Endometrial microvascular endothelial cells (primary cell): Measurements from ENCODE around the gene GRIK3. TPM values are rescaled to one million over a fixed set of nuclear protein-coding genes. Genes with fewer than 3 reads are reported as not detected.
"Not testable (repeated sequence)": the region's sequence is repeated elsewhere in the genome, so short reads cannot be mapped to it uniquely, and the experiment has no call there.

ENCODE experiments used
- in situ Hi-C: cut with HindIII; loops from 2 replicates; pipeline ENCODE4 v1.10.0; 2017; ENCODE audit warnings: low sequenced_read_pairs, low pct_unique_long_range_greater_than_20kb; ENCODE audit errors: inconsistent ontology term
- total RNA-seq: library from RNA; depleted of rRNA; stranded (reverse); fragments of >200 nt; gene quantifications from one replicate; pipeline ENCODE4 v1.2.3, GENCODE V29; 2015; ENCODE audit errors: inconsistent ontology term

The GRIK3 gene
- total RNA-seq, 1 donor from 2014 or later: not detected

DNA sequence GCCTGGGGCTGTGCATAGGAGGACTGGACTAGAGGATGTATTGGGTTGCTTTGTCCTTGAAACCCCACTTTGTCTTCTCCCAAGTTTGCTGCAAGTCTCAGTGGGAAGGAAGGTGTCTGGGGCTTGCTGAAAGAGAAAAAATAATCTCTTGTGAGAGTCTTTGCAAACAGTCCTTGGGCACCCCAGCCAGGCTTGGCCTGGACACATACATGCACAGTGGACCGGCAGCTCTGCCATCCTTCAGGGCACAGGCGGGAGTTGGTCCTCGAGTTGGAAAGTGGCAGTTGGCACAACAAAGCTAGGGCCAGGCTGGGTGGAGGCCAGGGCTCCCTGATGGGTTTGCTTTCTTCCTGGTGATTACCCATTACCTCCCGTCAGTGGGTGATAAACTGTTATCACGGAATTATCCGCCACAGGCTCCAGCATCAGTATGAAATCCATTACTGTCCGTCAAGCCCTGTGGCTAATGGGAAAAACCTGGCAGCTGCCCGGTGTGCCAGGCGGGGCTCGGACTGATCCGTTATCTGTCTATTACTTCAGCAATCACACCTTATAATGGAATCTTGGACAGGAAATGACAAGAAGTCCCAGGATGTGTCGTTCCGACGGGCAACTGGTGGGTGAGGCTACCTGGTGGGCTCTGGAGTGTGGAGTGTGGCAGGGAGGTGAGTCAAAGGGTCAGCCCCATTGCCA, 265.7 kb downstream of the GRIK3 start:
- in situ Hi-C loops: no loop called here

DNA sequence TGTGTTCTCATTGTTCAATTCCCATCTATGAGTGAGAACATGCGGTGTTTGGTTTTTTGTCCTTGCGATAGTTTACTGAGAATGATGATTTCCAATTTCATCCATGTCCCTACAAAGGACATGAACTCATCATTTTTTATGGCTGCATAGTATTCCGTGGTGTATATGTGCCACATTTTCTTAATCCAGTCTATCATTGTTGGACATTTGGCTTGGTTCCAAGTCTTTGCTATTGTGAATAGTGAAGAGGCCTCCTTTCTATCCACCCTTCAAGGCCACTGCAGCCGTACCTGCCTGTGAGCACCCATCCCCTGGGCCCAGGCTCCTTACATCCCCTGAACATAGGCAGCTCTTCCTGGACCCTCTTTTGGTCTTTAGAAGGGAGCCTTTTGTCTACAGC, 266.9 kb downstream of the GRIK3 start:
- in situ Hi-C loops: not testable (repeated sequence)

DNA sequence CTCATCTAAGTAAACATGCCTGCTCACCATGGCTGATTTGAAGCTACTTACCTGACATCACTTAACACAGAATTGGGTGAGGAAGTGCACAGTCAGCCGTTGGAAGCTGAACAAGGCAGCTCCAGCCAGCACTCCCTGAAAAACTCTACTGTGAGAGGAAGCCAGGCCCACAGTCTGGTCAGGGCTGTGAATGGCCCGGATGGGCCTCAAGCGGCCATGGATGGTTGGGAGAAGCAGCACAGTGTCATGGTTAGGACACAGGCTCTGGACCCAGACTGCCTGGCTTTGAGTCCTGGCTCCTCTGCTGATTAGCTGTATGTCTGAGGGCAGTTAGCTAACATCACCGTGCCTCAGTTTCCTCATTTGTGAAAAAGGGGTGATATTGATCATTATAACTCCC, 267.8 kb downstream of the GRIK3 start:
- in situ Hi-C loops: no loop called here

DNA sequence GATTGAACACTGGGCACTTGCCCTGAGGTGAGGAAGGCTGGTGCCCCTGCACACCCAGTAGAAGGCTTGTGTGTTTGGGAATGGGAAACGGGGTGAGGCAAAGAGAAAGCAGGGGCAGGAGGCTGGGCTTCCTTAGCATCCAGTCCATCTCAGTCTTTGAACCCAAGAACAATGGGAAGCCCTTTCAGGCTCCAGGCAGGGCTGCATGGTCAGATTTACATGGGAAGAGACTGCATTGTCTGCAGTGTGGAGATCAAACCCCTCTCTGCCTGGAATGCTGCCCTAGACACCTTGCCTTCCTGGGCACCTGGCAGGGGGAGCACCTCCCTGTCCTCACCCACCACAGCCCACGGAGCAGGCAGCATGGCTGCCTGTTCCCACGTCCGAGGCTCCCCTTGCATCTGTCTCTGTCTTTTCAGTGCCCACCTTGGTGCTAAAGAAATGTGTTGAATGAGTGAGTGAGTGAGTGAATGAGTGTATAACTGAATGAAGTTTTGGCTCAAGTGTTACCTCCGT, 268.5 kb downstream of the GRIK3 start:
- in situ Hi-C loops: no loop called here

DNA sequence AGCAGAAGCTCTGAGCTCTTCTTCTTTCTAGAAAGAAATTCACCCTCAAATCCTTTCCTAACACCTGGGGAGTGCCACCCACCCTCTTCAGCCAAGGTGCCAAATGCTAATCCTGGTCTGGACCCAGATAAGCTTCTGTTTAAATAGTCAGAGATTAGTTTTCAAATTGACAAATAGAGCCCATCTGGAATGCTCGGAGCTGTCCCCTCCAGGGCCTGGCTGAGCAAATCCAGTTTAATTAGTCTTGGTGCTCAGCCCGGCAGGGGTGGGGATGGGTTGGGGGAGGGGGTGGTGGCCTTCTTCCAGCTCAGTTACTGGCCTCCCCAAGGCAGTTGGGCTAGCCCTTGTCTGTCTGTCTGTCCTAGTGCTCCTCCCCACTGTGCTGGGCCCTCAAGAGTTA, 269.5 kb downstream of the GRIK3 start:
- in situ Hi-C loops: no loop called here

DNA sequence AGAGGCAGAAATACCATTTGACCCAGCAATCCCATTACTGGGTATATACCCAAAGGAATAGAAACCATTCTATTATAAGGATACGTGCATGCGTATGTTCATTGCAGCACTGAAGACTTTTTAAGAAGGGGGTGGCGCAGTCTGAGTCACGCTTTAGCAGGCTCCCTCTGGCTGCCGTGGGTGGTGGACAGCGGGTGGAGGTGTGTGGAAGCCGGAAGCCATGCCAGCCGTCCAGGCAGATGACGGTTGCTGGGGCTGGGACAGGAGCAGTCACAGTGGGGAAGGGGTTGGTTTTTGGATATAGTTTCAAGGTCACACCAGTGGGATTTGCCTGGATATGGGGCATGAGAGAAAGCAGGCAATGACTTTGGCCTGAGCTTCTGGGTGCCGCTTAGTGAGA, 270.5 kb downstream of the GRIK3 start:
- in situ Hi-C loops: no loop called here

DNA sequence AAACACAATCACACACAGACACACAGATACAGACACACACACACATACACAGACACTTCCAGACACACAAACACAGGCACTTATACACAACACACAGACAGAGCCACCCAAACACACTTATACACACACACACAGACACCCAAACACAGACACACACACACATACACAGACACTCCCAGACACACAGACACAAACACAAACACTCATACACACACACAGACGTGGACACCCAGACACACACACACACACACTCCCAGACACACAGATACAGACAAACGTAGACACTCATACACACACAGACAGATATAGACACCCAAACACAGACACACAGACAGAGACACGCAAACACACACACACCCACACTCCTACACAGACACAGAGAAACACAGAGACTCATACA, 272.1 kb downstream of the GRIK3 start:
- in situ Hi-C loops: no loop called here

DNA sequence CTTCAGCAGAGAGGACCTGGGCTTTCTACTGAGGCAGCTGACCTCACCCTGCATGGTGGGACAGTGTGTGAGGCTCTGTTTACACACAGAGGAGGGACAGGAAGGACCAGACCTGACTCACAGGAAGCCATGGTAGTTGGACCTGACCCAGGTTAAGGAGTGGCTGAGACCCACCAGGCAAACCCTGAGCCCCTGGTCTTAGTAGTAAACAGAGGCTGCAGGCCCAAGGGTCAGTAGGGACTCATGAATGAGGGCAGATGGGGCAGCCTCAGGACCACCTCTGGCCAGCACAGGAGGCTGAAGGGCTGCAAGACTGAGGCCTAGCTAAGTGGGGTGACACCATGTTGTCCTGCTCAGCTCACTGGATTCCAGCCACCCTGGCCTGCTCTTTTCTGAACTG, 273.2 kb downstream of the GRIK3 start:
- in situ Hi-C loops: no loop called here

DNA sequence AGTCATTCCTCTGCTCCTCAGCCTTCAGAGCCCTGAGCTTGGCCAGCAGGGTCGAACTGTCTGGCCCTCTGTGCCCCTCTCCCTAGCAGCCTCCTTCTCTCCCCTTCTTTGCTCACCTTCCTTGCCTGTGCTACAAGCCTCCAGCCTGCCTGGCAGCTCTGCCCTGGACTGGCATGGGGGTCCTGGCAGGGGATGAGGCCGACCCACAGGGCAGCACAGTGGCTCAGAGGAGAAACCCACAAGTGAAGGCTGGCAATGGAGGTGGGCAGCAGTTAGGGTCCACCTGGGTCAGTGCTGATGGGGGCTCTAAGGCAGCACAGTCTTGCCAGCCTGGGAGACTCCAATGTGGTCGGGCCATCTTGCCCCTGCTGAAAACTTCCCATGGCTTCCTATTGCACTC, 274.2 kb downstream of the GRIK3 start:
- in situ Hi-C loops: no loop called here

DNA sequence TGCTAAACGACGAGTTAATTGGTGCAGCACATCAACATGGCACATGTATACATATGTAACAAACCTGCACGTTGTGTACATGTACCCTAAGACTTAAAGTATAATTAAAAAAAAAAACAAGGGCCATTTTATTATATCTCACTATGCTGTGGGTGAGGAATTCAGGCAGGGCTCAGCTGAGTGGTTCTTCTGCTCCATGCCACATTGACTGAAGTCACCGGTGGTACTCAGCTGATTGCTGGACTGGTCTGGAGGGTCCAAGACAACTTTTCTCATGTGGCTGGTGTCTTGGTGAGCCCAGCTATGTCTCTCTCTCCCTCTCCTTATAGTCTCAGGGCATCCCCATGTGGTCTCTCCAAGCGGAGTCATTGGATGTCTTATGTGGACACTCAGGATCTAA, 275.0 kb downstream of the GRIK3 start:
- in situ Hi-C loops: no loop called here

DNA sequence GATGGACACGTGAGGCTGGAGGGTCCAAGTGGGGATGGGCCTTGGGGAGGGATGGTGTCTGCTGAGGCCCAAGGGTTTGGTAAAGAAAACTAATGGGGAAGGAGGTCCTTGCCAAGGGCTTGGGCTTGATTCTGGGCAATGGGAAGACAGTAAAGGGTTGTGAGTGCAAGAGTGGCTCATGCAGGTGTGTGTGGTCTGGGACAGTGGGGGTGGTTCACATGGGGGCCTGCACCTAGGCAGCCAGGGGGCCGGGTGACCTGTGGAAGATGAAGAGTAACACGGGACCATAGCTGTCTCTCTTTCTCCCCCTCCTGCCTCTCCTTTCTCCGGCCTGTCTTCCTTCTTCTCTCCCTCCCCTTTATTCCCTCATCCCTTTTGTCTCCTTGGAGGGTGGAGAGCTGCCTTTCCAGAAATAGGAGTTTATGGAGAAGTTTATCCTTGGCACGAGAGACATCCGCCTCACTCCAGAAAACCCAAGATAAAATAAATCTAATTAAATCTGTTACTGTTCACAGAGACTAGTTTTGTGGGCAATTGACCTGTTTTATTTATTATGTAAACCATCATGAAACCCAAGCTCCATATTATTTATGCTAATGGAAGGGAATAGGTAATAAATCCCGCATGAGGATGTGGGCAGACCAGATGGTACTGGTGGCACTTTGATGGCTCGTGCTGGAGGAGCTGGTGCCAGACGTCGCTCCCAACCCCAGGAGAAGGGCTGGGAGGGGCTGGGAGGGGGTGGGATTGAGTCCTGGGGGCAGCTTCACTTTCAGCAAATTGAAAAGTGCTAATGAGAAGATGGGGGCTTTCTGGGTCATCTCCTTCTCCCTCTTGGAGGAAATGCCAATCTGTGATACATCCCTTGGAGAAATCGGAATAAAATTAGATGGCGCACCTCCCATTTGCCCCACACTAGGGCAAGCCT, 278.7 kb downstream of the GRIK3 start:
- in situ Hi-C loops: no loop called here

DNA sequence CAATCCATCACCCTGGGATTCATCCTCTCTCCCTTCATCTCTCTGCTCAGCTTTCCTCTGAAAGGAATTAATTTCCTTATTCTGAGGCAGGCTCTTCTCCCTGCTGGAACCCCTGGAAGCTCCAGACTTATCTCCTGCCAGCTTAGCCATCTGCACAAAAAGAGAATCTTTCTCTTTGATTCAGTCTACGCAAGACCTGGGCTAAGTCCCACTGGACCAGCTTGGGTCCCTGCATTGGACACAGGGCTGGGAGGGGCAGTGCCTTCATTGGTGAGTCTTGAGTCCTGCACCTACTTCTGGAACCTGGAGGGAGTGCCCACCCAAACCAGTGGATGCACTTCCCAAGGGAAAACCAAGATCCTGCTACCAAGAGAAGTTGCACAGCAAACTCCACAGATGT, 279.9 kb downstream of the GRIK3 start:
- in situ Hi-C loops: no loop called here

DNA sequence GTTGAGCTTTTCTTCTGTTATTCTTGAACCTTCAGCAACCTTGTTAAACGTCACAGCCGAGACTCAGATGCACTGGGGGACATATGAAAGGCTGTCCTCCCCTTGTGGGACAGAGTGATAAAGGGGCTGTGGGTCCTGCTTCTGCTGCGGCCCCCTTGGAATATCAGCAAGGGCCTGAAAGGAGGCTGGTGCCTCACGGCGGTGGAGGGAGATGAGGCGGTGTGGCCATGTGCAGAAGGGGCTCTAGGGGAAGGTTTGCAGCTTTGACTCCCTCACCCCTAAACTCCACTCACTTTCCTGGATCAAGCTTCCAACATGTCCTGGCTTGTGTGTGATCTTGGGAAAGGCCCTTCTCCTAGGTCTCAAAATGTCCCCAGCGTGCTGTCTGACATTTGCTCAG, 280.9 kb downstream of the GRIK3 start:
- in situ Hi-C loops: no loop called here

DNA sequence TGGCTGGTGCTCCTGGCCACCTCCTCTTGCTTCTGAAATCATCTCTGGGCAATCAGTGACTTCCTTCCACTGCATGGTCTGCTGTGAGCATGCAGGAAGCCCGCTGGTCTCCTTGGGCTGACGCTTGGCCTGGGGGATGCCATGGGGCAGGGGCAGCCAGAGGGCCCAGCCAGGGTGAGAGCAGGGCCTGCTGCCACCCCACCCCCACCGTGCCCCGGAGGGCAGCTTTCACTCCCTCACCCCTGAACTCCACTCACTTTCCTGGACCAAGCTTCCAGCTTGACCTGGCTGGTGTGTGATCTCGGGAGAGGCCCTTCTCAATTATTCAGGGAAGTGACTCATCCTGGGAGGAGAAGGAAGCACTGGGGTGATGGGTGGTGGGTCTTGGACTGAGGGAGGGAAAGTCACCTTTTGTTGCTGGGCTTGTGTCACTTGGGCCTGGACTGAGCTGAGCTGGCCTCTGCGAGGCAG, 281.4 kb downstream of the GRIK3 start:
- in situ Hi-C loops: no loop called here

DNA sequence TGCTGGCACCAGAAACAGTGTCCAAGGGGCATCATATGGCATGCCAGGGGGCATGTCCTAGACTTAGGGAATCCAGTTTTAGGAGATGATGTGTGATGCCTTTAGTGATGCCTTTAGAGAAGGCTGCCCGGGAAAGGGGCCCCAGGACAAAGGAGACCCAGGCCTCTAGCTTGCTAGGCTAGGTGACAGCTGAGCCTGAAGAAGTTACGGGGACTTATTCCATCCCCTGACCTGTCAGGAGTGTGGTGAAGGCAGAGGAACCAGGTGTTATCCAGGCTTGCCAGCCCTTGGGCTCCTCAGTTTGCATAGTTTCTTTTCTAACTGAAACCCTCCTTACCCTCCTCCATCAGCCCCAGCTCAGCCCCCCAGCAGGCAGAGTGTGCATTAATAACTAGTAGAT, 281.9 kb downstream of the GRIK3 start:
- in situ Hi-C loops: no loop called here

DNA sequence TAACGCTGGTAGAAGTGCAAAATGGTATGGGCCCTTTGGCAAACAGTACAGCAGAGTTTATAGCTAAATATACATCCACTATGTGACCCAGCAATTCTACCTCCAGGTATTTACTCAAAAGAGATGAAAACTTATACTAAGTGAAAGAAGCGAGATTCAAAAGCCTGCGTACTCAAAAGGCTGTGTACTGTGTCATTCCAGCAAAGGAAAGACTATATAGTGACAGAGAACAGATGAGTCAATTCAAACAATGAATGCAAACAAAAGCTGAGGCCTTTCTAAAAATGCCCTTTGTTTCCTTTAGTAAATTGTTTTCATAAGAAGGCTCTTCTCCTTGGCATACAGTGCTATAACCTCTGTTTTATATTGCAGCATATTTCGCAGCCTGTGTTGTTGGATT, 282.8 kb downstream of the GRIK3 start:
- in situ Hi-C loops: no loop called here

DNA sequence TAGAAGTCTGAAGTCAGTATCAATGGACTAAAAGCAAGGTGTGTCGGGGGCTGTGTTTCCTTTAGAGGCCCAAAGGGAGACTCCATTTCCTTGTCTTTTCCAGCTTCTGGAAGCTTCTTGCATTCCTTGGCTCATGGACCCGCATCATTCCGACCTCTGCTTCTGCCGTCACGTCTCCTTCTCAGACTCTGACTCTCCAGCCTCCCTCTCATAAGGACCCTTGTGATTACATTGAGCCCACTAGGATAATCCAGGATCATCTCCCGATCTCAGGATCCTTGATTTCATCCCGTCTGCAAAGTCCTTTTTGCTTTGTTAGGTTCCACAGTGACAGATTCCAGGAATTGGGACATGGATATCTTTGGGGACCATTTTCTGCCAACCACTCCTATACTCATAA, 285.8 kb downstream of the GRIK3 start:
- in situ Hi-C loops: no loop called here
